NB4 (cell line): ENCODE data around the gene TEKTIP1.
A peak's percentile ranks its signal among the peaks of the same experiment; 100 is the strongest.

Experiments used
- DNase-seq: peaks from one replicate; pipeline ENCODE4 v3.0.0; 2010; ENCODE audit warnings: low read depth
- H3K4me3 ChIP-seq: one replicate; pipeline ENCODE4 v1.5.1; 2011; ENCODE audit warnings: mild to moderate bottlenecking, low read depth, low read length, moderate library complexity
- MYC ChIP-seq: IDR thresholded peaks from 2 replicates; pipeline ENCODE4 v1.6.1; 2011; ENCODE audit warnings: low read depth, low read length
- POLR2A ChIP-seq: IDR thresholded peaks from 2 replicates; pipeline ENCODE4 v1.6.1; 2011; ENCODE audit warnings: mild to moderate bottlenecking; ENCODE audit not compliant: insufficient read length; ENCODE audit errors: extremely low read depth
- TF ChIP-seq, protein P1 (sequence below): IDR thresholded peaks from one replicate; pipeline ENCODE4 v1.5.1; 2012; ENCODE audit warnings: low read depth, low read length
- TF ChIP-seq, protein P2 (sequence below): IDR thresholded peaks from 2 replicates; pipeline ENCODE4 v1.6.1; 2011; ENCODE audit warnings: low read depth, low read length

The TEKTIP1 gene

DNA sequence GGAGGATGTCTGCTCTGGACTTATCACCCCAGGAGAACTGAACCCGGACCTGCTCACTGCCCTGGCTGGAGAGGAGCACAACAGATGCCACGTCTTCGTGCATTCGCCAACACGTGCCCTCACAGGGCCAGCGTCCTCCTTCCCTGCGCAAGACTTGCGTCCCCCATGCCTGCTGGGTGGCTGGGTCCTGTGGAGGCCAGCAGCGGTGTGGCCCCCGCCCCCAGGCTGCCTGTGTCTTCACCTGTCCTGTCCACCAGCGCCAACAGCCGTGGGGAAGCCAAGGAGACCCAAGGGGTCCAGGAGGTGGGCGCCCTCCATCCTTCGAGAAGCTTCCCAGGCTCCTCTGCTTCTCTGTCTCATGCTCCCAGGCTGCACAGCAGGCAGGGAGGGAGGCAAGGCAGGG is 3.4 kb upstream of the TEKTIP1 start:
- TF ChIP-seq, protein P1, sequence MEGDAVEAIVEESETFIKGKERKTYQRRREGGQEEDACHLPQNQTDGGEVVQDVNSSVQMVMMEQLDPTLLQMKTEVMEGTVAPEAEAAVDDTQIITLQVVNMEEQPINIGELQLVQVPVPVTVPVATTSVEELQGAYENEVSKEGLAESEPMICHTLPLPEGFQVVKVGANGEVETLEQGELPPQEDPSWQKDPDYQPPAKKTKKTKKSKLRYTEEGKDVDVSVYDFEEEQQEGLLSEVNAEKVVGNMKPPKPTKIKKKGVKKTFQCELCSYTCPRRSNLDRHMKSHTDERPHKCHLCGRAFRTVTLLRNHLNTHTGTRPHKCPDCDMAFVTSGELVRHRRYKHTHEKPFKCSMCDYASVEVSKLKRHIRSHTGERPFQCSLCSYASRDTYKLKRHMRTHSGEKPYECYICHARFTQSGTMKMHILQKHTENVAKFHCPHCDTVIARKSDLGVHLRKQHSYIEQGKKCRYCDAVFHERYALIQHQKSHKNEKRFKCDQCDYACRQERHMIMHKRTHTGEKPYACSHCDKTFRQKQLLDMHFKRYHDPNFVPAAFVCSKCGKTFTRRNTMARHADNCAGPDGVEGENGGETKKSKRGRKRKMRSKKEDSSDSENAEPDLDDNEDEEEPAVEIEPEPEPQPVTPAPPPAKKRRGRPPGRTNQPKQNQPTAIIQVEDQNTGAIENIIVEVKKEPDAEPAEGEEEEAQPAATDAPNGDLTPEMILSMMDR = no peak
- TF ChIP-seq, protein P2, sequence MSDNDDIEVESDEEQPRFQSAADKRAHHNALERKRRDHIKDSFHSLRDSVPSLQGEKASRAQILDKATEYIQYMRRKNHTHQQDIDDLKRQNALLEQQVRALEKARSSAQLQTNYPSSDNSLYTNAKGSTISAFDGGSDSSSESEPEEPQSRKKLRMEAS = no peak
- no peak for TF ChIP-seq POLR2A
- TF ChIP-seq MYC = no peak

DNA sequence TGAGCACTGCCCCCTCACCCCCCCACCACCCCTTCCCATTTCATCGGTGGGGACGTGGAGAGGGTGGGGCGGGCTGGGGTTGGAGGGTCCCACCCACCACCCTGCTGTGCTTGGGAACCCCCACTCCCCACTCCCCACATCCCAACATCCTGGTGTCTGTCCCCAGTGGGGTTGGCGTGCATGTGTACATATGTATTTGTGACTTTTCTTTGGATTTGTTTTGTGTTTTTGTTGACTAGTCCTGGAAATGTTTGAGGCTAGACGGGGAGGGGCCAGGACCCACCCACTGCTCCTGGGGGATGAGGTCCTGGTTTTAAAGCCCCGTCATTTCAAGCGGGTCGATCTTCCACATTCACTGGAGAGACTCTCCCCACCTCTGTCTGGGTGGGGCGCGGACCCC is 3.0 kb upstream of the TEKTIP1 start:
- DNase-seq = no peak
- TF ChIP-seq, protein P1 = no peak
- no peak for TF ChIP-seq POLR2A
- TF ChIP-seq, protein P2 = no peak
- no peak for TF ChIP-seq MYC

More for the DNA sequence above, 3.4 kb upstream of the TEKTIP1 start:
- no peak overlapping the region for H3K4me3 ChIP-seq
- DNase-seq = no peak

DNA sequence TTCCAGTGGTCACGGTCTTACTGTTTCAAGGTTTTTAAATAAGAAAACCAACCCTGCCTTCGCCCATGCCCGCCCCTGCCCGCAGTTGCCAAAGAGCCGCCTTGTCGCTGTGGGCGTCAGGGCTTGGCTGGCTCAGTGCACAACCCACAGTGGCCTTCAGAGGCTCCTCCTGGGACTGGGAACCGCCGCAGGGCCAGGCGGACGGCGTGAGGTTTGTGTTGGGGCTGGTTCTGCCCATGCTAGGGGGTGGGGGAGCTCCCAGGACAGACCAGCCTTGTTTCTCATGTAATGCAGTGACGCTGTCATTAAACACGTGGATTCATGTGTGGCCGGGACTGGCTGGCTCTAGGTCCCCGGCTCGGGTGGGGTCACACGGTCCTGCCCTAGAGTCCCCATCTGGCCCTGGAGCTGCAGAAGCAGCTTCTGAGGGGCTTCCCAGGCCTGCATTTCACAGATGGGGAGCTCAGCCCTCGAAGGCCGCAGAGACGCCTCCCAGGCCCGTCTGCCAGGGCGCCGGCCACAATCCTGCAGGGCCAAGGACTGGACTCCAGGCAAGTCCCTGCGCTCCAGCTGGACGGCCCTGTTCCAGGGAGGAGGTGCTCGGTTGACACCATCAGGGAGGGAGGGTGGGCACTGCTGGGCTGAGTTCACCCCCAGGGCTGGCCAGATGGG is 2.4 kb upstream of the TEKTIP1 start:
- H3K4me3 ChIP-seq = no peak overlapping the region
- TF ChIP-seq, protein P2 = no peak
- TF ChIP-seq, protein P1 = no peak
- TF ChIP-seq POLR2A = no peak
- no peak for DNase-seq

More for the DNA sequence above, 3.0 kb upstream of the TEKTIP1 start:
- H3K4me3 ChIP-seq = no peak overlapping the region

DNA sequence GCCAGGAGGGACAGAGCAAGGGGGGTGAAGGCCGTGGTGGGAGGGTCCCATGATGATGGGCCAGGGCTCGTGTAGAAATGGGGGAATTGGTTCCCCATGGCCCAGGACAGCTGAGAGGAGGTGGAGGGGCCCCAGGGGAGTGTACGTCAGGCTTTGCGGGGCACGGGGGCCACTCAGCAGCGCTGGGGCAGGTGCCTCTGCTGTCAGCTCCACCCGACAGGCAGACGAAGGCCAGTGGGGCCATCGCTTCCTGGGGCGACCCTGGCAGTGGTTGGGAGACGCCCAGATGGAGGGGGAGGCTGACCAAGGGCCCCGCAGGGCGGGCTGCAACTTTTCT is 1.9 kb upstream of the TEKTIP1 start:
- DNase-seq = no peak
- no peak overlapping the region for H3K4me3 ChIP-seq
- TF ChIP-seq POLR2A (no peak), MYC (no peak)
- TF ChIP-seq, protein P2 = no peak
- TF ChIP-seq, protein P1 = no peak

DNA sequence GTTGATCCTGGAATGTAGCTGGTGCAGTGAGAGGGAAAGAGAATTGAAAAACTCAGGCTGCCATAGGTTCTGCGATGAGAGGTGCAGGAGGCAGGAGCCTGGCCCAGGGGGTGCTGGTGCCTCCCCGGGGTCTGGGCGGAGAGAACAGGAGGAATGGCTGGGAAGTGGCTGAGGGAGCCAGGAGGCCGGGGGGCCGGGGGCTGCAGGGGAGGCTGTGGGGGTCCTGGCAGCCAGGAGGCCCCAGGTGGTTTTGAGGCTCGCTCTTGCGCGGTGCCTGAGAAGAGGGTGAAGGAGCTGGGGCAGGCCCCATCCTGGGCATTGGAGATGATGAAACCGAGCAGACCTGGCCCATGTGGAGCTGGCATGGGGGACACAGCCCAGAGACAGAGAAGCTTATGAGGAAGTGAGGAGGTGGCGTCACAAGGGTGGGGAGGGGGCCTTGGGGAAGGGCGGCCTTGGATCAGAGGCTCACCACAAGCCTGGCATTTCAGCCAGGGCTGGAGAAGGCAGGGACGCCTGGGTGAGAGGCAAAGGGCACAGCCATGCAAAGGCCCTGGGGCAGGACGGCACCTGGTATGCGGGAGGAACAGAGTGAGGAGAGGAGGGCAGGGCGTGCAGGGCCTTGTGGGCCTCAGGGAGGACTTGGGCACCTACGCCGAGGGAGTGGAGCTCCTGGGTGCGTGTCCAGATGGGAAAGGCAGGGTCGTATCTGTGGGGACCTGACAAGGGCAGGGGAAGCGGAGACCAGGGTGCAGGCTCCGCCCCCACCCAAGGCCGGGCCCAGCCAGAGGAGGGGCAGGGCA is 1.3 kb upstream of the TEKTIP1 start:
- peak; percentile 67 for DNase-seq
- no peak overlapping the region for H3K4me3 ChIP-seq
- TF ChIP-seq, protein P1 = no peak
- TF ChIP-seq, protein P2 = 0 out of 2 replicates have a peak, but pooled peaks have one; percentile 19
- TF ChIP-seq POLR2A = no peak
- peak; percentile 51 for TF ChIP-seq MYC
